ENCODE data around the gene TAF11L2.

DNA sequence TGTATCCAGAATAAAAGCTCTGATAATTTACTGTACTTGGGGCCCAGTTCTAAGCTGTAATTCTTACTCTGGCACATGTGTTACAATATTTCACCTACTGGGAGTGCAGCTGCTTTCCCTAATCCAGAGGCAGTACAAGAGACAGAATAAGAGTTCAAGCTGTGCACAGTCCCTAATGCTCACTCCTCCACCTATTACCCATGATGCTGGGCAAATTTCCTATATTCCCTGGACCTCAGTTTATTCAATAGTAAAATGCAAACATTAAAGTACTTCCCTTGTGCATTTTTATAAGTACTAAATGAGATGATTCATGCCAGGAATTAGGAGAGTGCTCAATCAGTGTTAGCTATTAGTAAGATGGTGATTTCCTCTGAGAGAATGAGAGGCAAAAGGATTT is 28.0 kb upstream of the TAF11L2 start:
- TF ChIP-seq CTCF (IDR thresholded peaks at IDR 0.05; ENCODE audit: insufficient read depth, low read length, poor library complexity, severe bottlenecking) (no peak), EZH2phosphoT487 (conservative IDR thresholded peaks at IDR 0.05; ENCODE audit: low read length) (no peak)

Measured in SU-DHL-6 (cell line).